Stimulated activated CD4-positive, alpha-beta T cell treated with anti-CD3 and anti-CD28 coated beads, Interleukin-4, amount 100 ng/mL, for 1 hour (primary cell): ENCODE data around the gene HSD17B8.

Experiments used
- DNase-seq: peaks from one replicate; pipeline ENCODE4 v3.0.0-alpha.2; 2020

HSD17B8 gene

DNA sequence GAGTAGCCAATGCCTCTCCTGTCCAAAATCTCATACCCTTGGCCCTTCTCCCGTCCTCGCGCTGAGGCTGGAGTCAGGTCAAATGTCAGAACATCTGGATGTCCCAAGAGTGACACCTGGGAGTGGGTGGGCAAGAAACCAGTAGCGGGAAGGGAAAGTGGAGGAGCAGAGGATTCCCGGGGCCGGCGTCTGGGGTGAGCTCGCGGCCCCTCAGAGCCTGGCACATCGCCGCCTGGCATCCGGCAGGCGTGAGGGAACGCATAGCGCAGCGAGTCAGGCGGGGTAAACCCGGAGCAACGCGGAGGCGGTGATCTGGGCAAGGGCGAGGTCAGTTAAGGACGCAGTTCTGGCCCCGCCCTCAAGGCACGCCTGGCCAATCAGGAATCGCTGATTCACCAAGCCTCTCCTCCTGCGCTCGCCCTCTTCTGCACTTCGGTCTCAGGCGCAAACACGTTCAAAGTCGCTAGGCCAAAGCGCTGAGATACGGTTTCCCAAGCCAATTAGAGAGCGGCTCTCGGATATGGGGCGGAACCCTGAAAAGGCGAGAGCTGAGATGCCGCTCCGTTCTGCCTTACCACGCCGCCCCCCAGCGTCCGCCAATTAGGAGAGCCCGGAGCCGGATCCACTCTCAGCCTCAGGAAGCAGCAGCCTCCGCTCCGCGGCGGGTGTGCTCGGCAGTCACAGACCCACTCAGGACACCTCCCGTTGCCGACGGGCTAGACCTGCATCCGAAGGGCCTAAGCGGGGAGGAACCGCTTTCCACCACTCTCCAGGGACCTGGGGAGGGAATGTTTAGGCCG, 44.7 kb downstream of the HSD17B8 start:
- DNase-seq: peak; percentile 92

DNA sequence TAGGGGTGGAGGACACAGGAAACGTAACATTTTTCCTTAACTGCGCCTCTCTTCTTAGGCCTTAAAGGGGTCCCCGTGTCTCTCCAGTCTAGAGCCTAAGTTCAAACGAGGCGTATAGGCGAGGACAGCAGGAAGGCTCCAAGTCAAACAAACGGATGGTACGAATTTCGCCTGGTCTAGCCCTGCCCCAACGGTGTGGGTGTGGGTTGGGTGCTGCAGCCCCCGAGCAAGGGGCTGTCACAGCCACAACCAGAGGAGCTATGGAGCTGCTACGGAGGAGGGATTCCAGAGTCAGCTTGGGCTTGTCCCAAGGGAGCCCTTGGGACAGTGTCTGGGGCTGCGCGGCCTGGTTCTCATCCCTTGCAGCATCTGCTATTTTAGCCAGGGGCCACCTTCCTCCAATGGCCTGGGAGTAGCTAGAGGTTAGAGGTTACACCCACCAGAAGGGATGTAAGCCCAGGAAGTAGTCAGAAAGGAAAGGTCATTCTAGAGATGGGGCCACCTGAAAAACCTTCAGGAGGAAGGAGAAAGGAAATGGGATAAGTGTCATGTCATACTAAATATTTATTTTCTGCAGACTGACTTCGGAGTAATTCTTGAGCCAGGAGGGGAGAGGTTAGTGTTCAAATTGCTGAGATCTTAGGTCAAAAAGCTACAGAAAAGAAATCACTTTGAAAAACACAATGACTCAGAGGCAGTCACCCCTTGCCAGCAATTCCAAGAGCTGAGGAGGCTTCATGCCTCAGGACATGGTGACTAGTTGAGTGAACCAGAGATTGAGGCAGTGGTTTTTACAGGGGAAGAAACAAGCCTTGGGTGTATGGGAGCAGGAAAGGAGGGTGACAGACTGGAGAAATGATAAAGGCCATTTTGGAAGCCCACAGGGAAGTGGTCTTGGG, 45.5 kb downstream of the HSD17B8 start:
- DNase-seq: no peak

DNA sequence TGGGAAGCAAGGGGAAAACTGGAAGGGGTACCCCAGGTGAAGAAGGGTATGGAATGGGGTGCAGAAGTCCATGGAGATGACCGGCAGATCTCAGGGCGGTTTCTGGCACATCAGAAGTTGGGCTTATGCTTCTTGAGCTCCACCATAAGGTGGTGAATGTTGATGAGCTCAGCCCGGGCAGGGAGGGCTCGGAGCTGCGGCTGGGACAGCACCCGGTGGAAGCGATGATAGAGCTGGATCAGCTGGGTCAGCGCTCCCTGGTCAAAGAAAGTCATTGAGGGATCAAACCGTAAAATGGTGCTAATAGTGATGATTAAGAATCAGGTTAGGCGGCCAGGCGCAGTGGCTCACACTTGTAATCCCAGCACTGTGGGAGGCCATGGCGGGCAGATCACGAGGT, 46.3 kb downstream of the HSD17B8 start:
- no peak for DNase-seq

DNA sequence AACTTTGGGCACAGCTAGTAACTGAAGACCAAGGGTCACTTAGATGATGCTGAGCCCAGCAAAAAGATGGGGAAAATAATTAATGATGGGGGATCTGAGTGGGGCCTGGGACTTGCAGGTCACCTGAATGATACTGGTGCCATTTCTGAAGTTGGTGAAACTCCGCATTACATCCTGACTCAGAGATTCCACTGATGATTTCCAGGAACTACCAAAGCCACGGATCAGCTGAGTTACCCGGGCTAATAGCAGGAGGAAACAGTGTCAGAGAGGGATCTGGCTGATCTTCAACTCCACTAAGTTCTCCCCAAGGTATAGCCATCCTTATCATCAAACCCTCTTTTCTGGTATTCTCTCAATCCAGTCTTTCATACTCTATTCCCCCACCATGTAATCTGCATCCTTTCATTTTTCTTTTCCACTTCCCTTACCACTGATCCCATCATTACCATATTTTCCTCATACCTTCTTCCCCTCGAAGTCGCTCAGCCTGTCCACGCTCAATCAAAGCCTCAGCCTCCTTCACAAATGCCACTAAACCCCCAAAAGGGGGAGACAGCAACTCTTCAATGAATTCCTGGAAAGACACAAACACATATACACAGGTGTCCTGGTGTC, 47.0 kb downstream of the HSD17B8 start:
- no peak for DNase-seq

GRCh38 chr6:33252759-33253158, 48.3 kb downstream of the HSD17B8 start:
- no peak for DNase-seq

DNA sequence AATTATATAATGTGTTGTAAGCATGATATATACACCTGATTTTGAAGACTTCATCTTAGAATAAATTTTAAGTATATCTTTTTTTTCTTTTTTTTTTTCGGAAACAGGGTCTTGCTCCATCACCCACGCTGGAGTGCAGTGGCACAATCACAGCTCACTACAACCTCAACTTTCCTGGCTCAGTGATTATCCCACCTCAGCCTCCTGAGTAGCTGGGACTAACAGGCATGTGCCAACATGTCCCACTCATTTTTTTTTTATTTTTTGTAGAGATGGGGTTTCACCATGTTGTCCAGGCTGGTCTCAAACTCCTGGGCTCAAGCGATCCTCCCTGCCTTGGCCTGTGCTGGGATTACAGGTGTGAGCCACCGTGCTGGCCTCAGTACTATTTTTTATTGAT, 50.1 kb downstream of the HSD17B8 start:
- DNase-seq: no peak
